GM23338 (cell line): ENCODE measurements around the gene PRR18. TPM values are rescaled to one million over a fixed set of nuclear protein-coding genes. Genes with fewer than 3 reads are reported as not detected.

Experiments used
- ATAC-seq: fragments of 200-7000 bp; cut with Tn5 transposase; 3 replicates; pipeline ENCODE4 v1.9.1; 2020
- DNase-seq: peaks from one replicate; pipeline ENCODE4 v3.0.0-alpha.2; 2015; ENCODE audit warnings: low spot score
- H2AFZ ChIP-seq: fragments of 200-600 bp; sonication (generic); 2 replicates; pipeline ENCODE4 v1.8.0; 2016; ENCODE audit warnings: antibody characterized with exemption, mild to moderate bottlenecking, moderate library complexity
- H3F3A ChIP-seq: fragments of 200-600 bp; sonication (generic); replicated peaks from 2 replicates; pipeline ENCODE4 v1.8.0; 2017; ENCODE audit warnings: antibody characterized with exemption, mixed run types, low read depth
- H3K27ac ChIP-seq: fragments of 200-600 bp; sonication (generic); 2 replicates; pipeline ENCODE4 v1.6.1; 2016; ENCODE audit warnings: low read depth
- H3K27me3 ChIP-seq: fragments of 200-600 bp; sonication (generic); 2 replicates; pipeline ENCODE4 v1.8.0; 2016; ENCODE audit warnings: mild to moderate bottlenecking, mixed run types, moderate library complexity; ENCODE audit not compliant: insufficient read depth
- H3K36me3 ChIP-seq: fragments of 200-600 bp; sonication (generic); 2 replicates; pipeline ENCODE4 v1.8.0; 2016; ENCODE audit warnings: mild to moderate bottlenecking; ENCODE audit not compliant: insufficient read depth
- H3K4me1 ChIP-seq: fragments of 200-600 bp; sonication (generic); 2 replicates; pipeline ENCODE4 v1.8.0; 2016; ENCODE audit warnings: mild to moderate bottlenecking, moderate library complexity; ENCODE audit not compliant: insufficient read depth
- H3K4me2 ChIP-seq: fragments of 200-600 bp; sonication (generic); 2 replicates; pipeline ENCODE4 v1.7.1; 2017; ENCODE audit warnings: mixed run types
- H3K4me3 ChIP-seq: fragments of 200-600 bp; sonication (generic); 2 replicates; pipeline ENCODE4 v1.6.1; 2016; ENCODE audit warnings: mixed run types
- H3K79me2 ChIP-seq: fragments of 200-600 bp; sonication (generic); replicated peaks from 2 replicates; pipeline ENCODE4 v1.8.0; 2017; ENCODE audit warnings: mild to moderate bottlenecking; ENCODE audit not compliant: insufficient read depth
- H3K9me2 ChIP-seq: fragments of 200-600 bp; sonication (generic); 2 replicates; pipeline ENCODE4 v1.8.0; 2017; ENCODE audit not compliant: insufficient read depth
- H4K20me1 ChIP-seq: fragments of 200-600 bp; sonication (generic); replicated peaks from 2 replicates; pipeline ENCODE4 v1.8.0; 2017; ENCODE audit warnings: mild to moderate bottlenecking; ENCODE audit not compliant: insufficient read depth
- H3K27ac Mint-ChIP-seq: 2 replicates; pipeline ENCODE4 v1.8.0; 2020; ENCODE audit warnings: inconsistent platforms, mild to moderate bottlenecking, moderate library complexity, mixed read lengths
- H3K27me3 Mint-ChIP-seq: 3 replicates; pipeline ENCODE4 v1.8.0; 2022; ENCODE audit warnings: low read depth, mild to moderate bottlenecking, moderate library complexity, mixed read lengths, inconsistent platforms; ENCODE audit not compliant: insufficient read depth, poor library complexity
- H3K36me3 Mint-ChIP-seq: 3 replicates; pipeline ENCODE4 v1.8.0; 2021; ENCODE audit warnings: low read depth, mild to moderate bottlenecking, inconsistent platforms, moderate library complexity, mixed read lengths
- H3K4me1 Mint-ChIP-seq: 3 replicates; pipeline ENCODE4 v1.8.0; 2020; ENCODE audit warnings: mild to moderate bottlenecking, inconsistent platforms, mixed read lengths
- H3K4me3 Mint-ChIP-seq: 3 replicates; pipeline ENCODE4 v1.8.0; 2021; ENCODE audit warnings: moderate library complexity, mild to moderate bottlenecking, inconsistent platforms, mixed read lengths
- H3K9me3 Mint-ChIP-seq: 3 replicates; pipeline ENCODE4 v1.8.0; 2020; ENCODE audit warnings: moderate library complexity, mild to moderate bottlenecking, inconsistent platforms, mixed read lengths
- CREB1 ChIP-seq: fragments of 250-450 bp; sonication (Bioruptor Pico); IDR thresholded peaks from 2 replicates; pipeline ENCODE4 v1.5.0; 2020; ENCODE audit warnings: low read depth, mild to moderate bottlenecking, moderate library complexity
- CTCF ChIP-seq, 2 experiments: fragments of 200-600 bp in 1 of 2; sonication (generic) in 1 of 2; conservative IDR thresholded peaks; 2 replicates each; pipeline versions ENCODE4 v1.5.1 to v1.6.1; 2016 to 2017; ENCODE audit warnings: antibody characterized with exemption in 2 of 2, low read depth in 2 of 2, mild to moderate bottlenecking in 2 of 2, moderate library complexity in 1 of 2
- ETS1 ChIP-seq: IDR thresholded peaks from 2 replicates; pipeline ENCODE4 v1.6.1; 2016; ENCODE audit warnings: antibody characterized with exemption
- EZH2 ChIP-seq: fragments of 200-600 bp; sonication (generic); IDR thresholded peaks from one replicate; pipeline ENCODE4 v1.8.0; 2017; ENCODE audit warnings: antibody characterized with exemption, mild to moderate bottlenecking, low read depth; ENCODE audit not compliant: unreplicated experiment
- EZH2phosphoT487 ChIP-seq: fragments of 200-600 bp; sonication (generic); IDR thresholded peaks from one replicate; pipeline ENCODE4 v1.8.1; 2018; ENCODE audit warnings: antibody characterized with exemption; ENCODE audit not compliant: unreplicated experiment
- JUNB ChIP-seq: IDR thresholded peaks from one replicate; pipeline ENCODE4 v1.6.1; 2016; ENCODE audit warnings: antibody characterized with exemption; ENCODE audit not compliant: unreplicated experiment
- NANOG ChIP-seq: IDR thresholded peaks from 2 replicates; pipeline ENCODE4 v1.6.1; 2016; ENCODE audit warnings: antibody characterized with exemption, borderline replicate concordance
- POLR2AphosphoS5 ChIP-seq: IDR thresholded peaks from 2 replicates; pipeline ENCODE4 v1.6.1; 2016; ENCODE audit warnings: antibody characterized with exemption, low read depth
- REST ChIP-seq: IDR thresholded peaks from one replicate; pipeline ENCODE4 v1.6.1; 2018; ENCODE audit warnings: antibody characterized with exemption; ENCODE audit not compliant: unreplicated experiment
- ZNF114 ChIP-seq: fragments of 250-450 bp; sonication (Bioruptor Pico); IDR thresholded peaks from 2 replicates; pipeline ENCODE4 v1.5.0; 2020; ENCODE audit warnings: mild to moderate bottlenecking, moderate library complexity
- ZNF331 ChIP-seq: fragments of 250-450 bp; sonication (Bioruptor Pico); IDR thresholded peaks from 2 replicates; pipeline ENCODE4 v1.5.0; 2020; ENCODE audit warnings: low read depth, mild to moderate bottlenecking, moderate library complexity
- ZNF462 ChIP-seq: fragments of 250-450 bp; sonication (Bioruptor Pico); IDR thresholded peaks from 2 replicates; pipeline ENCODE4 v1.5.0; 2020; ENCODE audit warnings: mild to moderate bottlenecking, moderate library complexity
- polyA plus RNA-seq: library from polyadenylated mRNA; unstranded; fragments of >200 nt; fragmentation: Nextera tagmentation; extraction: Ambion mirVana; gene quantifications from 2 replicates; pipeline ENCODE4 v1.2.1, GENCODE V29; 2016
- total RNA-seq: library from RNA; depleted of rRNA; stranded (reverse); fragments of >200 nt; shearing (Covaris generic); gene quantifications from 2 replicates; pipeline ENCODE4 v1.2.3, GENCODE V29; 2014

The PRR18 gene
- total and polyA plus RNA-seq, 2 experiments from 2014 or later, result 0.24 TPM; not detected in 1

GRCh38 chr6:166315436-166315835 is 7.2 kb upstream of the PRR18 start:
- H3K9me2 ChIP-seq, result no peaks in the 10 kb centered on the region
- Mint-ChIP-seq H3K27me3 (peaks cover 6% of the 10 kb centered on the region), H3K4me3 (no peak overlapping the region), H3K36me3 (peaks cover 6% of the 10 kb centered on the region; the same call in 2 of the 3 replicates), H3K27ac (no peak overlapping the region), H3K9me3 (no peaks in the 10 kb centered on the region), H3K4me1 (peaks cover 12% of the 10 kb centered on the region)
- no peak for TF ChIP-seq ETS1
- no peak for TF ChIP-seq EZH2
- TF ChIP-seq ZNF331 (CRISPR knock-in tag), result no peak
- no peak for TF ChIP-seq CTCF (conservative IDR thresholded peaks at IDR 0.05; ENCODE audit: low read depth in 2 of 2)
- no peak for TF ChIP-seq POLR2AphosphoS5
- TF ChIP-seq EZH2phosphoT487, result no peak
- TF ChIP-seq ZNF114 (CRISPR knock-in tag), result no peak
- TF ChIP-seq NANOG, result no peak
- TF ChIP-seq JUNB, result no peak
- no peak for TF ChIP-seq ZNF462 (CRISPR knock-in tag)
- no peak for TF ChIP-seq CREB1
- no peak for TF ChIP-seq REST
- peaks cover 4% of the 10 kb centered on the region for H3K27me3 ChIP-seq
- H3K4me2 ChIP-seq, result no peak overlapping the region
- no peaks in the 10 kb centered on the region for H4K20me1 ChIP-seq
- DNase-seq, result no peak
- H3K79me2 ChIP-seq, result no peaks in the 10 kb centered on the region
- H3K4me3 ChIP-seq, result no peak overlapping the region
- no peak overlapping the region for H3K27ac ChIP-seq
- no peak for ATAC-seq
- no peaks in the 10 kb centered on the region for H3F3A ChIP-seq
- H2AFZ ChIP-seq, result no peak overlapping the region
- 0 out of 2 replicates have a peak, but pooled peaks cover 3% of the 10 kb centered on the region for H3K36me3 ChIP-seq
- H3K4me1 ChIP-seq, result peaks cover 10% of the 10 kb centered on the region
